ENCODE results near the gene MKRN2.
"Not testable (repeated sequence)": the region's sequence is repeated elsewhere in the genome, so short reads cannot be mapped to it uniquely, and the experiment has no call there.

MKRN2 gene

GRCh38 chr3:12527757-12528143 is 29.1 kb upstream of the MKRN2 start:
- no peak for DNase-seq (ENCODE audit: low spot score)
- no peak overlapping the region for H3K27ac ChIP-seq
- TF ChIP-seq CTCF (conservative IDR thresholded peaks at IDR 0.05; ENCODE audit: low read depth), result no peak
- ChIA-PET POLR2A (ENCODE audit: low non-redundant PET) (no interaction called here), CTCF (no interaction called here)

- no peak overlapping the region for H3K27ac ChIP-seq
- DNase-seq (ENCODE audit: low spot score), result no peak
- POLR2A ChIA-PET (ENCODE audit: low non-redundant PET), result no interaction called here
- no peak for TF ChIP-seq CTCF (conservative IDR thresholded peaks at IDR 0.05; ENCODE audit: low read depth)
- CTCF ChIA-PET, result no interaction called here
These were observed 24.7 kb upstream of the MKRN2 start for GRCh38 chr3:12532182-12532581.

GRCh38 chr3:12536423-12536822 is 20.5 kb upstream of the MKRN2 start:
- no peak for TF ChIP-seq CTCF (conservative IDR thresholded peaks at IDR 0.05; ENCODE audit: low read depth)
- ChIA-PET CTCF (no interaction called here), POLR2A (ENCODE audit: low non-redundant PET) (no interaction called here)
- H3K27ac ChIP-seq, result no peak overlapping the region
- no peak for DNase-seq (ENCODE audit: low spot score)

DNA sequence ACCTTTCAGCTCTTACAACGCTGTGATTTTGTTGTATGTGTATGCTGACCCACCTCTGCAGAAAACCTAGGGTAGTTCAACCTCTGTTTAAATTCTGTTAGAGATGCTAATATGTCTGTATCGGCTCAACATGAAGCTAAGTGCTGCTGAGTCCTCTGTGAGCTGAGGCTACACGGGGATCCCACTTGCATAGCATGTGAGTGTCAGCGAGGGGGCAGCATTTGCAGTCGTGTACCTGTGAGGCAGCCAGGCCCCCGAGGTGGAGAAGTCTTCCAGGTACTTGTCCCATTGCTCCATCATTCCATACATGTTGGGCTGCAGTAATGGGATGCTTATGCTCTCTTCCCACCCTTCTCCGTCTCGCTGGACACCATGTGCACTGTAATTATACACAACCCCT is 15.3 kb upstream of the MKRN2 start:
- ChIA-PET POLR2A (ENCODE audit: low non-redundant PET) (no interaction called here), CTCF (no interaction called here)
- no peak overlapping the region for H3K27ac ChIP-seq
- DNase-seq (ENCODE audit: low spot score), result no peak
- no peak for TF ChIP-seq CTCF (conservative IDR thresholded peaks at IDR 0.05; ENCODE audit: low read depth)

GRCh38 chr3:12543497-12543896 is 13.4 kb upstream of the MKRN2 start:
- CTCF ChIA-PET; DNase-seq (ENCODE audit: low spot score); POLR2A ChIA-PET (ENCODE audit: low non-redundant PET); H3K27ac ChIP-seq: not testable (repeated sequence)

DNA sequence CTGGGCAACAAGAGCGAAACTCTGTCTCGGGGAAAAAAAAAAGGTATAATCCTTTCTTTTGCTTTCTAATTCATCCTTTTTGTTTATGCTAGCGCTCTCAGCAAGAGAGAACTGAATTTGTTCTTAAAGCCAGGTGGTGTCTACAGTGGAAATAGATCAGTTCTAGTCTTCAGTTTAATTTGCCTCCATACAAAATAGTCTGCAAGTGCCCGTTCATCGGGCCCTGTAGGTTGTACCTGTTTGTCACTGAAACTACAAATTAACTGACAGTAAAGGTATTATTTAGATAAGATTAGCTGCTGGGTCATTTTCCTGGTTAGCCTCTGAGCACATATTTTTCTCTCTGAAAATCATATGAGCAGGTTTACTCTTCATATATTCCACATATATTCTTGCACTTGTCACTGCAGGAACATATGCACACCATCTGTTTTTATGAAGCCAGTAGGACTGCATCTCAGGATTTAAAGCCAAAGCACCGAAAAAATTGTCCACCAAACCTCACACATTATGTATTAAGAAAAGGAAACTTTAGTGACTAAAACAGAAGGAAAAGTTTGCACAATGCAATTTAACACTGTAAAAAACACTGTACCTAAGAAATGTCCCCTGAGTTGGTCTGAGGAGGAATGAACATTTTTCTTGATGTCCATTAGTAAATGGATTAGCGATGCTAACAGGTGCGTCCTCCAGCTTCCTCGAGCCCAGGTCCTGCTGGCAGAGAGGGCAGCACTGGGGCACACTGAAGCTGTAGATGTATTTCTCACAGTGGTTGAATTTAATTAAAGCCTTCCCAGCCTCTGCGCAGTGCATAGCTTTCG is 12.0 kb upstream of the MKRN2 start:
- H3K27ac ChIP-seq, result no peak overlapping the region
- ChIA-PET POLR2A (ENCODE audit: low non-redundant PET) (no interaction called here), CTCF (interaction anchor here (0.6 kb wide), 1 partner anchor 1188 kb away, joined by 3 read pairs; no protein-coding TSS in a partner anchor)
- no peak for TF ChIP-seq CTCF (conservative IDR thresholded peaks at IDR 0.05; ENCODE audit: low read depth)
- DNase-seq (ENCODE audit: low spot score), result no peak

DNA sequence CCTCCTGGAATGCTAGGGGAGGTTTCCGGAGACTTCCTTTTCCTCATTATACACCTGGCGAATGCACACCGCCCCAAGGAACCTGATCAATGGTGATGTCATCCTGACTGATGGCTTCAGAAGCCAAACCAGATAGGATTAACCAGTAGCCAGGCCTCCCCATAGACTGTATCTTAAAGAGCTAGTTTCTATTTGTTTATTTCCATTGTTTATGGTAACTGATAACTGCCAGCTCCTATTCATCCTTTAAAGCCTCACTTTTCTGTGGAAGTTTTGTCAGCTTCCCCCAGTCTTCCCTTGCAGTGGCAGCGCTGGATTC is 11.5 kb upstream of the MKRN2 start, which contains the start of gene MKRN2OS:
Gene MKRN2OS (minus strand): TSS at position 27 of the 319 bp plus-strand sequence. CDS start 35 bp downstream, outside the sequence.
- DNase-seq (ENCODE audit: low spot score), result peak; percentile 70
- TF ChIP-seq CTCF (conservative IDR thresholded peaks at IDR 0.05; ENCODE audit: low read depth), result no peak
- POLR2A ChIA-PET (ENCODE audit: low non-redundant PET), result no interaction called here
- H3K27ac ChIP-seq, result no peak within 1 kb of the TSS
- CTCF ChIA-PET, result no interaction called here
